Activated naive CD4-positive, alpha-beta T cell (primary cell): ENCODE measurements around the gene TRPV5.

Source experiments
- DNase-seq, 4 experiments: peaks; one replicate each; lab custom pipeline; 2025; lab: John Stamatoyannopoulos, UW

TRPV5 gene

GRCh38 chr7:142870566-142871259 is 62.8 kb downstream of the TRPV5 start:
- DNase-seq = no peak

- DNase-seq = no peak
These were observed 63.4 kb downstream of the TRPV5 start for GRCh38 chr7:142870147-142870559.

DNA sequence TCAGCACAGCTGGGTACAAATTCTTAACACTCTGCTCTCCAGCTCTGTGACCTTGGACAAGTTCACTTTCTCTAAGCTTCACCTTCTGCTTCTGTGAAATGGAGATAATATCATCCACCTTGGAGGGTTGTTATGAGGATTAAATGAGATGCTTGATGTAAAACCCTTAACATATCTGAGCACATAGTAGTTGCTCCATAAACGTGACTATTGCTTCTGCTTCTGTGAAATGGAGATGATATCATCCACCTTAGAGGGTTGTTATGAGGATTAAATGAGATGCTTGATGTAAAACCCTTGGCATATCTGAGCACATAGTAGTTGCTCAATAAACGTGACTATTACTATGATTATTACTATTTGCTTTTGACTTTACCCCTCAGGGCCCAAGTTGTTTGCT is 64.1 kb downstream of the TRPV5 start:
- no peak for DNase-seq

DNA sequence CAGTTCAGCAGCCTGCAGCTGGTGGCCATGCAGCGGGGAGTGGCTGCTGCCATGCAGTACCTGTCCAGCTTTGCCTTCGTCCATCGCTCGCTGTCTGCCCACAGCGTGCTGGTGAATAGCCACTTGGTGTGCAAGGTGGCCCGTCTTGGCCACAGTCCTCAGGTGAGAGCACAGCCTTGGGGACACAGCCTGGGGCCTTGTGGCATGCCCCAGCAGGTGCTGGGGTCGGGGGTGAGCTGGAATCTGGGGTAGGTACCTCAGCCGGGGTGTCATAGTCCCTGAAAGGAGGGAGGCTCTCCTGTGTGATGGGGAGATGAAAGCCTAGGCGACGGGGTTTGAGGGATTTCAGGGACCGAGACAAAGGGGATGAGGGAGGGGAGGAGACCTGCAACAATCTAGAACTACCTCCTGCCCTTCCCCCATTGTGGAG is 64.5 kb downstream of the TRPV5 start:
- no peak for DNase-seq

GRCh38 chr7:142868188-142868985 is 65.2 kb downstream of the TRPV5 start:
- no peak for DNase-seq

DNA sequence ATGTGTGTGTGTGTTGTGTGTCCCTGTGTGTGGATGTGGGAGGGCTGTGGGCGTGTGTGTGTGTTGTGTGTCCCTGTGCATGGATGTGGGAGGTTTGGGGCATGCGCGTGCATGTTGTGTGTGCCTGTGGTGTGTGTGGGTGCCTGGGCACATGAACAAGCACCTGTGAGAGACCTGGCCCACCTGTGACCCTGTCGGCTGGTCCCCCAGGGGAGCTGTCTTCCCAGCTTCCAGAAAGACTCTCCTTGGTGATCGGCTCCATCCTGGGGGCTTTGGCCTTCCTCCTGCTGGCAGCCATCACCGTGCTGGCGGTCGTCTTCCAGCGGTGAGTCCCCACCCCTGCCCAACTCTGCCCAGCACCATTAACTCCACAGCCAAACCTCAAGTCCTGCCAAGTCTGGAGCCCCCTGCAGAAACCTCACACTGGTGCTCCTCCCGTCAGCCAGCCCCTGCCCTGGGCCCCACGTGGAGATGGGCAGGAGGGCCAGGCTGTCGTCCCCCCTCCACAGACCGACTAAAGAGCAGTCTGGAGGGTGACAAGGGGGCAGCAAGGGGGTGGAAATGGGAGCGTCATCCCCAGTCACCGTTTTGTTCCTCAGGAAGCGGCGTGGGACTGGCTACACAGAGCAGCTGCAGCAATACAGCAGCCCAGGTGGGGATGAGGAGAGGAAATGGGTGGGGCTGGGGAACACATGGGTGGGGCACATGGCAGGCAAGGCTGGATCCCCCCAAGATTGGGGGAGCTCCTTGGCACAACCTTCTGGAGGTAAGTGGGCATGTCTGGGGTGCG is 66.0 kb downstream of the TRPV5 start:
- DNase-seq = no peak

DNA sequence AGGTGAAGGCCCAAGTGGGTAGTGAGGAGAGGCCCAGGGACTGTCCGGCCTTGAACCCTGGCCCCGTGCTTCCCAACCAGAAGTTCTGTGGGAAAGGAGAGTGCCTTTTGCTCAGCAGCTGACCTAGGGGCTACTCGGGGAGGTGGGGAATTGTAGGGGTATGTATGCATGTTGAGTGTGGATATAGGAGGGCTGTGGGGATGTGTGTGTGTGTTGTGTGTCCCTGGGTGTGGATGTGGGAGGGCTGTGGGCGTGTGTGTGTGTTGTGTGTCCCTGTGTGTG is 66.5 kb downstream of the TRPV5 start:
- no peak for DNase-seq

DNA sequence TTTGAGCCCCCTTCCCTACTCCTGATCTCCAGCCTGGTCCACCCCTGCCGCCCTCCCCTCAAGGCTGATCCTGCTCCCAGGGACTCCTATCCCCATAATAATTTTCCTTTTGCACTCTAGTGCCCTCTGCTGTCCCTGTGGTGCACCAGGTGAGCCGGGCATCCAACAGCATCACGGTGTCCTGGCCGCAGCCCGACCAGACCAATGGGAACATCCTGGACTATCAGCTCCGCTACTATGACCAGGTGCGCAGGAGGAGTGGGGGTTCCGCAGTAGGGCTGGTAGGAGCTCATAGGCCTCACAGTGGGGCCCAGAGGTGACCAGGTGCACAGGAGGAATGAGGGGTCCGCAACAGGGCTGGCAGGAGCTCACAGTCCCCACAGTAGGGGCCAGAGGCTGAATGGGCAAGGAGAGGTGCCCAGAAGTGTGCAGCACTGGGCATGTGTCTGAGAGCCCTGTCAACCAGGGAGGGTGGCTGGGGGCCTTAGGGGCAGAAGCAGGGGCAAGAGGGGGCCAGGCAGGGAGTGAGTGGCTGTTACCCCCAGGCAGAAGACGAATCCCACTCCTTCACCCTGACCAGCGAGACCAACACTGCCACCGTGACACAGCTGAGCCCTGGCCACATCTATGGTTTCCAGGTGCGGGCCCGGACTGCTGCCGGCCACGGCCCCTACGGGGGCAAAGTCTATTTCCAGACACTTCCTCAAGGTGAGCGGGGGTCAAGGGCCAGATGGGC is 67.0 kb downstream of the TRPV5 start:
- no peak for DNase-seq

GRCh38 chr7:142865766-142866165 is 67.8 kb downstream of the TRPV5 start:
- DNase-seq = no peak

DNA sequence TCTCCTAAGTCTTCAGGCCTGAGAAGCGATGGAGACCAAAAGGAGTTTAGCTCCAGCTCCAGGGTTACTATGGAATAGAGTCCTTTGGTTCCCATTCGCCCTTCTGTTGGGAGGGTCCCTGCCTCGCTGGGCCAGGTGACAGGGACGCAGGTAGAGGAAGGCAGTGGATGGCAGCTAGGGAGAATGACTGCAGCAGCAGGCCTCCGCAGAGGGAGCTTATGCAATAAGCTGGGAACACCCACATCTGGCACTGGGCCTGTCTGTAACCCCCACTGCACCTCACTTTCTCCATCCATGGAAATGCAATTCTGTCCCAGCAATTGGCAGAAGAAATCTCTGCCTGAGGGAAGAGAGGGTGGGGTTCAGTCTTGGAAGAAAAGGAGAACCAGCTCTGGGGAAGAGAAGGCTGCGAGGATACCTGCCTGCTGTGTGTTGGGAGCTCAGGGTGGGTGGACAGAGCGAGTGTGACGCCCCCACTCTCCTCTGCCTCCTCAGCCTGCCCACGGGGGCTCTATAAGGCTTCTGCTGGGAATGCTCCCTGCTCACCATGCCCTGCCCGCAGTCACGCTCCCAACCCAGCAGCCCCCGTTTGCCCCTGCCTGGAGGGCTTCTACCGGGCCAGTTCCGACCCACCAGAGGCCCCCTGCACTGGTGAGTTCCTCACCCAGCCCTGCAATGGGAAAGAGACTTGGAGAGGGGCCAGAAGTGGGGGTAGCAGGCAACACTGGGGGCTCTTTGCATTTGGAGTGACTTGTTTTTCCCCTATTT is 68.4 kb downstream of the TRPV5 start:
- DNase-seq = no peak

- no peak for DNase-seq
These were observed 69.5 kb downstream of the TRPV5 start for GRCh38 chr7:142863891-142864685.

- no peak for DNase-seq
These were observed 70.7 kb downstream of the TRPV5 start for GRCh38 chr7:142862786-142863400.

DNA sequence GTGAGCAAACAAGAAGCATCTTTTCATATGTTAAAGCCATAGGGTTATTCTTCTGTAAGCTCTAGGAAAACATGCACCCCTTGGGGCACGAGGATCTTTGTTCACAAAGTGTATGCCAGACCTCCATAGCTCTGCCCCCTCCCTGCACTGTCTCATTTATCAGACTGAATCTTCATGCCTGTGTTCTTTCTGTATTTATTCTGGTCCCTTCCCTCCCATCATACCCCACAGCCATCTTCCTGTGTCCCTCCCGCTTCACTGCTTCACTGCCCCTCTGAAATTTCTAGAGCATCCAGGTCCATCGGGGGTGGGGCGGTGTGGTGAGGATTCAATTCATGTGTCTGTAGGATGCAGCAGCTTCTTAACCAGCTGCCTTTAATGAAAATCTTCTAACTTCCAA is 71.2 kb downstream of the TRPV5 start:
- no peak for DNase-seq

DNA sequence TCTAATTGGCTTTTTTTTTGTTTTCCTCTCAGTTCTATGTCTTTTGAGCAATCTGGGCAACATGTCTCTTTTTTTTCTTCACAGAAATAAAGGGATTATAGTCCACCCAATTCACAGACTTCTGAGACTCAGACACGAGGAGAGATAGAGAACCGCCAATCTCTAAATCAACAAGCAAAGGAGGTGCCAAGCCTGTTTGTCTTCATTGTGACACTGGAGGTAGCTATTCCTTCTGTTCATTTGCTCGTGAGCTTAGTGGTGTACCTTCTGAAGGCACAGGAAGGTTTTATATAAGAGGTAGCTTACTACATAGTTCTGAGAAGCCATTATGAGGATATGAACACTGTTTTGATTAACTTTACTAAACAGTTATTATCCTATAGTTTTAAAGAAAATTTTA is 72.6 kb downstream of the TRPV5 start:
- DNase-seq = no peak

DNA sequence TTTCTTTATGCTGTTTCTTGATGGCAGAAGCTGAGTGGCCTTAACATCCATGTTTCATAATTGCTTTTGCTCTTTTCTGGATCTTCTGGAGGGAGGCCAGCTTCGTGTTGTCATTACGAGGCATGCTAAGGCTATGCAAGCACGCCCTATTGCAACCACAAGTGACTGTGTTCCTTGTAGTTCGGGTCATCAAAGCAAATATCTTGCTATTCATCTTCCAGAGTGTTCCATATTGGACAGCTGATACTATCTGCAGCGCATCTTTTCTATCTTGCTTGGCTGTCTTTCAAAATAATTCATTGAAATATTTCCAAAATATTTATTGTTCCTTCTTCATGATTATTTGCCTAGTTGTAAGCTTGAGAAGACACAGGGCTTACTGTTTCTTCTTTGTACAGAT is 73.7 kb downstream of the TRPV5 start:
- no peak for DNase-seq

- no peak for DNase-seq
These were observed 74.1 kb downstream of the TRPV5 start for GRCh38 chr7:142859411-142859810.
